NAMALWA (cell line): Measurements from ENCODE around the gene FAM227A.

Source experiments
- DNase-seq: peaks from one replicate; pipeline ENCODE4 v3.0.0-alpha.2; 2015; ENCODE audit warnings: low spot score

The FAM227A gene

GRCh38 chr22:38656256-38657044, at the start of gene FAM227A, which contains the start of gene CBY1:
Gene FAM227A (minus strand): TSS chr22:38656392. CDS start chr22:38650168, 6,224 bp downstream.
Gene CBY1 (plus strand): TSS chr22:38656638. CDS start chr22:38668055, 11,417 bp downstream.
- peak; percentile 88 for DNase-seq

GRCh38 chr22:38705235-38706100, 49.3 kb upstream of the FAM227A start, which contains the start of gene GTPBP1:
Gene GTPBP1 (plus strand): TSS chr22:38705944. CDS start chr22:38705956, 12 bp downstream.
- DNase-seq = peak; percentile 100

GRCh38 chr22:38704654-38705234, 48.6 kb upstream of the FAM227A start:
- peak; percentile 36 for DNase-seq

- peak; percentile 97 for DNase-seq
These were observed 44.8 kb upstream of the FAM227A start, which contains the start of gene JOSD1 for GRCh38 chr22:38700789-38701628. Gene JOSD1 (minus strand): TSS chr22:38700943. CDS start chr22:38699987, 956 bp downstream.

GRCh38 chr22:38700270-38700788, 44.1 kb upstream of the FAM227A start:
- DNase-seq = peak; percentile 44

- no peak for DNase-seq
These were observed 43.6 kb upstream of the FAM227A start for GRCh38 chr22:38699784-38700183.

- DNase-seq = no peak
These were observed 43.0 kb upstream of the FAM227A start for GRCh38 chr22:38699143-38699542.

GRCh38 chr22:38698407-38699094, 42.4 kb upstream of the FAM227A start:
- no peak for DNase-seq

- no peak for DNase-seq
These were observed 41.4 kb upstream of the FAM227A start for GRCh38 chr22:38697425-38698089.

- no peak for DNase-seq
These were observed 40.6 kb upstream of the FAM227A start for GRCh38 chr22:38696606-38697424.

- no peak for DNase-seq
These were observed 38.7 kb upstream of the FAM227A start for GRCh38 chr22:38694940-38695339.

- DNase-seq = no peak
These were observed 37.9 kb upstream of the FAM227A start for GRCh38 chr22:38694049-38694448.

GRCh38 chr22:38689651-38690050, 33.5 kb upstream of the FAM227A start:
- no peak for DNase-seq

GRCh38 chr22:38685761-38686160, 29.6 kb upstream of the FAM227A start:
- no peak for DNase-seq

- DNase-seq = no peak
These were observed 28.7 kb upstream of the FAM227A start for GRCh38 chr22:38684895-38685294.

GRCh38 chr22:38681582-38682335, 25.6 kb upstream of the FAM227A start, which contains the start of gene TOMM22:
Gene TOMM22 (plus strand): TSS chr22:38681957. CDS start chr22:38681979, 22 bp downstream.
- DNase-seq = peak; percentile 90

- no peak for DNase-seq
These were observed 19.6 kb upstream of the FAM227A start for GRCh38 chr22:38675833-38676232.

GRCh38 chr22:38674888-38675287, 18.7 kb upstream of the FAM227A start:
- DNase-seq = no peak
